GM19463 (cell line): ENCODE measurements around the gene RPL15.
"Not testable (repeated sequence)": the region's sequence is repeated elsewhere in the genome, so short reads cannot be mapped to it uniquely, and the experiment has no call there.

ENCODE experiments used
- ATAC-seq: cut with Tn5 transposase; IDR thresholded peaks from one replicate; pipeline ENCODE4 v1.9.1; 2021; ENCODE audit warnings: mild to moderate bottlenecking, moderate library complexity; ENCODE audit not compliant: unreplicated experiment

RPL15 gene

GRCh38 chr3:23889386-23889785 lies 27.5 kb upstream of the RPL15 start:
- no peak for ATAC-seq

- no peak for ATAC-seq
Observed at GRCh38 chr3:23889950-23890349, 27.0 kb upstream of the RPL15 start.

- ATAC-seq, result no peak
Observed at GRCh38 chr3:23894254-23895061, 22.5 kb upstream of the RPL15 start.

- no peak for ATAC-seq
Observed at GRCh38 chr3:23895181-23895580, 21.8 kb upstream of the RPL15 start.

- no peak for ATAC-seq
Observed at GRCh38 chr3:23900744-23901143, 16.2 kb upstream of the RPL15 start.

GRCh38 chr3:23904545-23904944 lies 12.4 kb upstream of the RPL15 start:
- no peak for ATAC-seq

GRCh38 chr3:23909341-23909740 lies 7.6 kb upstream of the RPL15 start:
- no peak for ATAC-seq

- ATAC-seq, result no peak
Observed at GRCh38 chr3:23911397-23911796, 5.5 kb upstream of the RPL15 start.

- not testable (repeated sequence) for ATAC-seq
Observed at GRCh38 chr3:23912335-23912734, 4.6 kb upstream of the RPL15 start.

GRCh38 chr3:23913182-23913581 lies 3.8 kb upstream of the RPL15 start:
- ATAC-seq, result no peak

- no peak for ATAC-seq
Observed at GRCh38 chr3:23913873-23914743, 2.8 kb upstream of the RPL15 start.

- no peak for ATAC-seq
Observed at GRCh38 chr3:23915537-23916108, 1.3 kb upstream of the RPL15 start.

GRCh38 chr3:23916152-23916885 lies 613 bp upstream of the RPL15 start:
- ATAC-seq, result peak; percentile 36

GRCh38 chr3:23917679-23918303 lies 859 bp downstream of the RPL15 start:
- not testable (repeated sequence) for ATAC-seq

- not testable (repeated sequence) for ATAC-seq
Observed at GRCh38 chr3:23918331-23918730, 1.4 kb downstream of the RPL15 start.

- ATAC-seq, result no peak
Observed at GRCh38 chr3:23919628-23920027, 2.7 kb downstream of the RPL15 start.

- no peak for ATAC-seq
Observed at GRCh38 chr3:23920151-23920655, 3.3 kb downstream of the RPL15 start.

GRCh38 chr3:23921052-23921511 lies 4.2 kb downstream of the RPL15 start:
- ATAC-seq, result no peak

- no peak for ATAC-seq
Observed at GRCh38 chr3:23923786-23924185, 6.9 kb downstream of the RPL15 start.

- ATAC-seq, result no peak
Observed at GRCh38 chr3:23926246-23926645, 9.3 kb downstream of the RPL15 start.
